ENCODE results near the gene UVRAG. TPM values are rescaled to one million over a fixed set of nuclear protein-coding genes. Genes with fewer than 3 reads are reported as not detected.
A peak's percentile ranks its signal among the peaks of the same experiment; 100 is the strongest.

The UVRAG gene
- total RNA-seq, 1 experiment from 2014 or later: 29.5 TPM

DNA sequence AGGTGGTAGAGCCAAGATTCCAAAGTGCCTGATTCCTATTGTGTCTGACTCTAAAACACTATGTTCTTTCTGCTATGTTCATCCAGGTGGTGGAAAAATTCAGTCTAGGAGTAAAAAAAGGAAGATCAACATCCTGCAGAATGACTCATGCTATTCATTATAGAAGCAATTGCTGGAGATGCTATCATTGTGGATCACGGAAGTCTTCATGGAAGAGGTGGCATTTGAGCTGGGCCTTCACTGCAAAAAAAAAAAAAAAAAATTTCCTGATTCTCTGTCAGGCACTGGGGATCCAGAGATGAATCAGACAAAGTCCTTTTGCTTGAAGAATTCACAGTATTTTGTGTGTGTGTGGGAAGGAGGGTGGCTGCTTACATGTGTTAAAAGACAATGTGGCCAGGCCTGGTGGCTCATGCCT lies 1.4 kb upstream of the UVRAG start:
- Histone ChIP-seq H3K27ac (ENCODE audit: low read length) (peak overlapping the region; percentile 83), H3K4me1 (ENCODE audit: control insufficient read depth, insufficient read depth, low read length) (peaks cover 23% of the 10 kb centered on the region), H3K36me3 (ENCODE audit: control insufficient read depth, insufficient read depth, low read length) (no peaks in the 10 kb centered on the region; the same call in 1 of the 2 replicates), H3K9me3 (ENCODE audit: control insufficient read depth, insufficient read depth, low read depth, low read length) (no peaks in the 10 kb centered on the region), H3K27me3 (ENCODE audit: control insufficient read depth, insufficient read depth, low read length) (no peaks in the 10 kb centered on the region), H3K4me3 (ENCODE audit: low read depth in 2 of 2, low read length in 2 of 2) (peak overlapping the region; percentile 77 to 91)
- POLR2A ChIA-PET: interaction anchor here (0.6 to 0.9 kb wide), 2 partner anchors 488 to 515 kb away, joined by 4 to 7 read pairs; no protein-coding TSS in a partner anchor
- in situ Hi-C loops (cut with HindIII; ENCODE audit: low pct_unique_long_range_greater_than_20kb, low sequenced_read_pairs): no loop called here
- TF ChIP-seq, protein P1, sequence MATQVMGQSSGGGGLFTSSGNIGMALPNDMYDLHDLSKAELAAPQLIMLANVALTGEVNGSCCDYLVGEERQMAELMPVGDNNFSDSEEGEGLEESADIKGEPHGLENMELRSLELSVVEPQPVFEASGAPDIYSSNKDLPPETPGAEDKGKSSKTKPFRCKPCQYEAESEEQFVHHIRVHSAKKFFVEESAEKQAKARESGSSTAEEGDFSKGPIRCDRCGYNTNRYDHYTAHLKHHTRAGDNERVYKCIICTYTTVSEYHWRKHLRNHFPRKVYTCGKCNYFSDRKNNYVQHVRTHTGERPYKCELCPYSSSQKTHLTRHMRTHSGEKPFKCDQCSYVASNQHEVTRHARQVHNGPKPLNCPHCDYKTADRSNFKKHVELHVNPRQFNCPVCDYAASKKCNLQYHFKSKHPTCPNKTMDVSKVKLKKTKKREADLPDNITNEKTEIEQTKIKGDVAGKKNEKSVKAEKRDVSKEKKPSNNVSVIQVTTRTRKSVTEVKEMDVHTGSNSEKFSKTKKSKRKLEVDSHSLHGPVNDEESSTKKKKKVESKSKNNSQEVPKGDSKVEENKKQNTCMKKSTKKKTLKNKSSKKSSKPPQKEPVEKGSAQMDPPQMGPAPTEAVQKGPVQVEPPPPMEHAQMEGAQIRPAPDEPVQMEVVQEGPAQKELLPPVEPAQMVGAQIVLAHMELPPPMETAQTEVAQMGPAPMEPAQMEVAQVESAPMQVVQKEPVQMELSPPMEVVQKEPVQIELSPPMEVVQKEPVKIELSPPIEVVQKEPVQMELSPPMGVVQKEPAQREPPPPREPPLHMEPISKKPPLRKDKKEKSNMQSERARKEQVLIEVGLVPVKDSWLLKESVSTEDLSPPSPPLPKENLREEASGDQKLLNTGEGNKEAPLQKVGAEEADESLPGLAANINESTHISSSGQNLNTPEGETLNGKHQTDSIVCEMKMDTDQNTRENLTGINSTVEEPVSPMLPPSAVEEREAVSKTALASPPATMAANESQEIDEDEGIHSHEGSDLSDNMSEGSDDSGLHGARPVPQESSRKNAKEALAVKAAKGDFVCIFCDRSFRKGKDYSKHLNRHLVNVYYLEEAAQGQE (IDR thresholded peaks at IDR 0.05; ENCODE audit: insufficient read depth in 1 of 2, low read depth in 2 of 2, low read length in 1 of 2): no peak
- TF ChIP-seq TCF7L2 (IDR thresholded peaks at IDR 0.05; ENCODE audit: low read depth, low read length): no peak
- TF ChIP-seq CTCF (IDR thresholded peaks at IDR 0.05): no peak
- no peak for TF ChIP-seq POLR2AphosphoS5 (IDR thresholded peaks at IDR 0.05; ENCODE audit: low read depth, low read length)
- no peak for TF ChIP-seq SIN3A (IDR thresholded peaks at IDR 0.05; ENCODE audit: borderline replicate concordance, insufficient read depth, low read depth, low read length)
- no TSS peak for BruUV-seq (replicated peaks)
- no peak for ATAC-seq
- intact Hi-C loops (cut with micrococcal nuclease; ENCODE audit: unreplicated experiment): loop anchor here (10.0 kb wide), 1 partner anchor 501 kb away; no protein-coding TSS in a partner anchor
- peak; percentile 30 for DNase-seq (ENCODE audit: low read depth, low spot score)
- CTCF ChIA-PET: no interaction called here

DNA sequence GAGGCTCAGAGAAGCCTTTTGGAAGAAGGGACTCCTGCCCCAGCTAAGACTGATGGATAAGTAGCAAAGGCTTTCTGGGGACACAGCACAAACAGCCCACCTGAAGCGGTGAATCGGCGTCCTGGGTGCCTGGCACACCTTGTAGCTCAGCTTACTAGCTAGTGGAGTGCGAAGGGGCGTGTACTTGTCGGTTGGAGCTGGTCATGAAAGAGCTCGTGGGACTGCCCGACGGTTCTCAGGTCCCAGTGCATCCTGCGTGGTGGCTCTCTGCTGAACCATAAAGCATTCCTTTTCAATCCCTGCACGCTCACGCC lies 690 bp upstream of the UVRAG start:
- POLR2A ChIA-PET: interaction anchor here (0.6 to 1.0 kb wide), 4 partner anchors 12 to 514 kb away, joined by 4 to 13 read pairs (median 6); no protein-coding TSS in a partner anchor
- DNase-seq (ENCODE audit: low read depth, low spot score) (no peak), ATAC-seq (peak; percentile 67)
- peaks cover 23% of the 10 kb centered on the region for H3K4me1 ChIP-seq (ENCODE audit: control insufficient read depth, insufficient read depth, low read length)
- no peaks in the 10 kb centered on the region for H3K27me3 ChIP-seq (ENCODE audit: control insufficient read depth, insufficient read depth, low read length)
- TF ChIP-seq TCF7L2 (IDR thresholded peaks at IDR 0.05; ENCODE audit: low read depth, low read length): no peak
- TF ChIP-seq POLR2AphosphoS5 (IDR thresholded peaks at IDR 0.05; ENCODE audit: low read depth, low read length): no peak
- TF ChIP-seq, protein P1 (IDR thresholded peaks at IDR 0.05; ENCODE audit: insufficient read depth in 1 of 2, low read depth in 2 of 2, low read length in 1 of 2): no peak
- no peak for TF ChIP-seq CTCF (IDR thresholded peaks at IDR 0.05)
- no peak; the same call in 1 of the 2 replicates for TF ChIP-seq SIN3A (IDR thresholded peaks at IDR 0.05; ENCODE audit: borderline replicate concordance, insufficient read depth, low read depth, low read length)
- peak overlapping the region; percentile 83 for H3K27ac ChIP-seq (ENCODE audit: low read length)
- in situ Hi-C loops (cut with HindIII; ENCODE audit: low pct_unique_long_range_greater_than_20kb, low sequenced_read_pairs) (no loop called here), intact Hi-C loops (cut with micrococcal nuclease; ENCODE audit: unreplicated experiment) (loop anchor here (10.0 kb wide), 1 partner anchor 500 kb away; no protein-coding TSS in a partner anchor)
- CTCF ChIA-PET: no interaction called here
- no peaks in the 10 kb centered on the region for H3K9me3 ChIP-seq (ENCODE audit: control insufficient read depth, insufficient read depth, low read depth, low read length)
- no peaks in the 10 kb centered on the region; the same call in 1 of the 2 replicates for H3K36me3 ChIP-seq (ENCODE audit: control insufficient read depth, insufficient read depth, low read length)
- H3K4me3 ChIP-seq (ENCODE audit: low read depth in 2 of 2, low read length in 2 of 2): peak overlapping the region; percentile 77 to 91
- TSS peak; percentile 91 for BruUV-seq (replicated peaks)

All from Panc1 (cell line).